HEK293T (cell line): ENCODE measurements around the gene ERVH48-1.

ENCODE experiments used
- CTCF ChIA-PET: fragments of 350-600 bp; formaldehyde crosslinking; extraction: SDS; loops from one replicate; lab custom pipeline; 2021; ENCODE audit warnings: antibody characterized with exemption, inconsistent platforms; lab: Yijun Ruan, JAX
- POLR2A ChIA-PET: fragments of 350-600 bp; formaldehyde crosslinking; extraction: SDS; loops from one replicate; lab custom pipeline; 2020; ENCODE audit warnings: antibody characterized with exemption, inconsistent platforms; lab: Yijun Ruan, JAX
- DNase-seq: peaks from one replicate; pipeline ENCODE4 v3.0.0; 2012; ENCODE audit warnings: mixed read lengths; ENCODE audit errors: extremely low spot score
- ARNT ChIP-seq: fragments of 450-650 bp; IDR thresholded peaks from 2 replicates; pipeline ENCODE4 v1.6.1; 2017; ENCODE audit warnings: mild to moderate bottlenecking
- BHLHE40 ChIP-seq: fragments of 450-650 bp; IDR thresholded peaks from 2 replicates; pipeline ENCODE4 v1.6.1; 2016; ENCODE audit warnings: mild to moderate bottlenecking, moderate library complexity, borderline replicate concordance
- CTBP1 ChIP-seq: fragments of 450-650 bp; IDR thresholded peaks from 2 replicates; pipeline ENCODE4 v1.6.1; 2016; ENCODE audit warnings: borderline replicate concordance
- ELF4 ChIP-seq: fragments of 450-650 bp; IDR thresholded peaks from 2 replicates; pipeline ENCODE4 v1.6.1; 2017; ENCODE audit warnings: antibody characterized with exemption
- FOXA1 ChIP-seq: fragments of 450-650 bp; IDR thresholded peaks from 2 replicates; pipeline ENCODE4 v1.6.1; 2016; ENCODE audit warnings: mild to moderate bottlenecking
- FOXK2 ChIP-seq: fragments of 450-650 bp; IDR thresholded peaks from 2 replicates; pipeline ENCODE4 v1.6.1; 2016; ENCODE audit warnings: mild to moderate bottlenecking
- FOXM1 ChIP-seq: fragments of 450-650 bp; IDR thresholded peaks from 2 replicates; pipeline ENCODE4 v1.6.1; 2017; ENCODE audit warnings: mild to moderate bottlenecking, borderline replicate concordance
- HDGF ChIP-seq: fragments of 450-650 bp; IDR thresholded peaks from 2 replicates; pipeline ENCODE4 v1.6.1; 2017; ENCODE audit warnings: antibody characterized with exemption, borderline replicate concordance
- L3MBTL2 ChIP-seq: fragments of 450-650 bp; conservative IDR thresholded peaks from 2 replicates; pipeline ENCODE4 v1.6.1; 2016; ENCODE audit warnings: mild to moderate bottlenecking
- LEF1 ChIP-seq: fragments of 450-650 bp; IDR thresholded peaks from 2 replicates; pipeline ENCODE4 v1.6.1; 2017; ENCODE audit warnings: mild to moderate bottlenecking, borderline replicate concordance
- NFRKB ChIP-seq: fragments of 450-650 bp; IDR thresholded peaks from 2 replicates; pipeline ENCODE4 v1.6.1; 2016; ENCODE audit warnings: mild to moderate bottlenecking, moderate library complexity
- SP1 ChIP-seq: fragments of 450-650 bp; IDR thresholded peaks from 2 replicates; pipeline ENCODE4 v1.6.1; 2017
- SUZ12 ChIP-seq: fragments of 450-650 bp; IDR thresholded peaks from 2 replicates; pipeline ENCODE4 v1.6.1; 2016; ENCODE audit warnings: mild to moderate bottlenecking
- TARDBP ChIP-seq: fragments of 450-650 bp; IDR thresholded peaks from 2 replicates; pipeline ENCODE4 v1.6.1; 2016
- ZNF384 ChIP-seq: fragments of 450-650 bp; IDR thresholded peaks from 2 replicates; pipeline ENCODE4 v1.6.1; 2016
- TF ChIP-seq, protein P1 (sequence below): fragments of 450-650 bp; IDR thresholded peaks from 2 replicates; pipeline ENCODE4 v1.6.1; 2016

ERVH48-1 gene

DNA sequence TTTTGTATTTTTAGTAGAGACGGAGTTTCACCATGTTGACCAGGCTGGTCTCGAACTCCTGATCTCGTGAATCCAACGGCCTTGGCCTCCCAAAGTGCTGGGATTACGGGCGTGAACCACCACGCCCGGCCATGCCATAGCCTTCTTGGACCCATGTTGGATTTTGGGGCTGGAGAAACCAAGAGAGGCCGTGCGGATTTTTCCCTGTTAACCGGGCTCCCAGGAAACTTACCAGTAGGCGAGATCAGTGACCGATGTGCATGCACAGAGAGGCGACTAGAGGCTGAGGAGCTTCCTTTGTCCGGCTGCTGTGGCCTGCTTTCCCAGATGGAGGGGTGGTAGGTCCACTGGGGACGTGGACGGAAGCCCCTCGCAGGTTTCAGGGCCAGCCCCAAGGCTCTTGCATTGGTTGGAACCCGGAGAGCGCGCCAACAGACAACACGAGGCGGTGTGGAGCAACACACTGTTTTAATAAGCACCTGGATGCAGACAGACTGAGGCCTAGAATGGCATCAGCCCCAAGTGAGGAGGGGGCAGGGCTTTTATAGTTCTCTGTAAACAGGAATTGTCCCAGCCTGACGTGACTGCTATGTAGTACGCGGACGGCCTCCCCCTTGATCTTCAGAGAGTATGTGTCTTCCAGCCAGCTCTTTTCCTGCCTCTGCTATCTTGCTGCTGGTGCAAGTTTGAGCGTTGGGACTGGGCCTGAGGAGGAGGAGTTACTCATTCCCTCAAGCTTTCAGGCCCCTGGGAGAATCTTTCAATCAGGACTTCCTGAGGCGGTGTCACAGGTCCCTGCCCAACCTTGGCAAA, at the start of gene ERVH48-1:
Gene ERVH48-1 (minus strand): TSS at position 517 of the 813 bp plus-strand sequence. CDS start 6,624 bp downstream, outside the sequence.
- TF ChIP-seq NFRKB (no peak), LEF1 (no peak), SUZ12 (no peak), HDGF (no peak), CTBP1 (no peak), TARDBP (no peak)
- CTCF ChIA-PET = no interaction called here
- POLR2A ChIA-PET = no interaction called here
- no peak for DNase-seq

DNA sequence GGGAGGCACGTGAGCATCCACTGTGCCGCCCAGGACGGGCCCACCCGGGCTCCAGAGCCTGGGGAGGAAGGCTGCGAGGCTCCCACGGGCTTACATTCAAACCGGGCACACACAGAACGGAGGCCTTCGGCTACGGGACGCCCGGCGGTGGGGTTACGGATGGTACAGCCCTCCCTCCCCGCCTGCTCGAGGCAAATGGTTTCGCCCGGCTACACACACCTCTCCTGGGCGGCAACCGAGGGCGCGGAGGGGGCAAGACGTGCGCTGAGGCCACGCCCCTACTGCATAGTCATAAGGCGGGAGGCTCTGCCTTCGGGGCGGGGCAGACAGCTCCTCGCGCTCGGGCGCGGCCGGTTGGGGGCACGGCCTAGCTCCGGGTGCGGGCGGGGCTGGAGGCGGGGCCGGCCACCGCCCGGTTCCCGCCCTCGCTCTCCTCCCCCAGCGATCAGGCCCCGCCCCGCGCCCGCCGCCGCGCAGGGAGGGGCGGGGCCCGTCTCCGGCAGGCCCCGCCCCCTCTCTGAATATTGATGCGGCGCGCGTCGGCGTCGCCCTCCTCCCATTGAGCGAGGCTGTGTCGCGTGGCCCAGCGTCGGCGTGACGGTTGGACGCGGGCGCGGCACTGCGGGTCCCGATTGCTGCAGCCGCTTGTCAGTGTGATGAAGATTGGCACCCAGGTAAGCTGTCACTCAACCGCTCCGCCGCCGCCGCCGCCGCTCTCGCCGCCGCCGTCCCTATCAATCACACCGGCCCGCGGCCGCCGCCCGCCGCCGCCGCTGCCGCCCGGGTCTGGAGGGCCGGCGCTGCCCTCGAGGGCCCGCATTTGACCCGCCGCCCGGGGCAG, 48.8 kb upstream of the ERVH48-1 start, which contains the start of gene PKNOX1:
Gene PKNOX1 (plus strand): TSS at position 572 of the 841 bp plus-strand sequence. CDS start 29,820 bp downstream, outside the sequence.
- TF ChIP-seq, protein P1, sequence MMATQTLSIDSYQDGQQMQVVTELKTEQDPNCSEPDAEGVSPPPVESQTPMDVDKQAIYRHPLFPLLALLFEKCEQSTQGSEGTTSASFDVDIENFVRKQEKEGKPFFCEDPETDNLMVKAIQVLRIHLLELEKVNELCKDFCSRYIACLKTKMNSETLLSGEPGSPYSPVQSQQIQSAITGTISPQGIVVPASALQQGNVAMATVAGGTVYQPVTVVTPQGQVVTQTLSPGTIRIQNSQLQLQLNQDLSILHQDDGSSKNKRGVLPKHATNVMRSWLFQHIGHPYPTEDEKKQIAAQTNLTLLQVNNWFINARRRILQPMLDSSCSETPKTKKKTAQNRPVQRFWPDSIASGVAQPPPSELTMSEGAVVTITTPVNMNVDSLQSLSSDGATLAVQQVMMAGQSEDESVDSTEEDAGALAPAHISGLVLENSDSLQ = peak; percentile 100
- TF ChIP-seq SP1 (no peak), LEF1 (peak; percentile 64; the same call in 1 of the 2 replicates), ELF4 (no peak), L3MBTL2 (peak; percentile 95), BHLHE40 (peak; percentile 92), CTBP1 (no peak), FOXK2 (no peak)
- DNase-seq = peak; percentile 100
- ChIA-PET CTCF (no interaction called here), POLR2A (interaction anchor here (0.7 to 1.0 kb wide), 5 partner anchors 9 to 23 kb away, joined by 3 to 5 read pairs (median 3); no protein-coding TSS in a partner anchor)

DNA sequence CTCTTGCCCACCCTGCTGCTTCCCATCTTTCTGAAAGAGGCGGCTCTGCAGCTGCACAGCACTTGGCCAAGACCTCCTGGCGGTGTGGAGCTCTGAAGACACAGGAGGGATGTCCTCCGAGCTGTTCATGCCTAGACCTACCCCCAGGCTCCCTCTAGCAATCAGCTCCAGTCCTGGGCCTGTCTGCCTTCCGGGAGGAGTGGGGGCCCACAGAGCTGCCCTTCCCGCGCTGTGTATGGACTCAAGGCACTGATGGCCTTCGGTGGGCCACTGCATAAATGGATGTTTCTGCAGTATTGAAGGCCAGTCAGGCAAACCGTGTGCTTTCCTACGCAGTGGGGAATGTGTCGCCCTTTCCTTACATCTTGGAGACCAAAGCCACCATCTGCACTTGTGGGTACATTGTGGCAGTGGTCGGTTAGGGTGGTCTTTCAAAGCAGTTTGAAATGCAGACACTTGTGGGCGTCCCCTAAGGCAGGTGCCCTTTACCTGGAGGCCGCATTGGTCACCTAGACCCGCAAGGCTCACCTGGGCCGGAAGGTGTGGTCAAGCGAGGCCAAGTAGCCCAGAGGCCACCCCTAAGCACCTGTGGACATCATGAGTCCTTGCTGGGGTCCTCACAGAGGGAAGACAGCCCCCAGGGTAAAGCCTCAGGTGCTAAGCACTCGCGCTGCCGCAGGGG, 48.0 kb upstream of the ERVH48-1 start:
- CTCF ChIA-PET = interaction anchor here (0.7 kb wide), 1 partner anchor 42 kb away, joined by 3 read pairs; no protein-coding TSS in a partner anchor
- TF ChIP-seq TARDBP (no peak), ELF4 (no peak), FOXM1 (no peak), FOXK2 (no peak), BHLHE40 (no peak), SUZ12 (no peak), FOXA1 (no peak), LEF1 (no peak), CTBP1 (no peak), SP1 (no peak), ZNF384 (no peak), L3MBTL2 (no peak)

DNA sequence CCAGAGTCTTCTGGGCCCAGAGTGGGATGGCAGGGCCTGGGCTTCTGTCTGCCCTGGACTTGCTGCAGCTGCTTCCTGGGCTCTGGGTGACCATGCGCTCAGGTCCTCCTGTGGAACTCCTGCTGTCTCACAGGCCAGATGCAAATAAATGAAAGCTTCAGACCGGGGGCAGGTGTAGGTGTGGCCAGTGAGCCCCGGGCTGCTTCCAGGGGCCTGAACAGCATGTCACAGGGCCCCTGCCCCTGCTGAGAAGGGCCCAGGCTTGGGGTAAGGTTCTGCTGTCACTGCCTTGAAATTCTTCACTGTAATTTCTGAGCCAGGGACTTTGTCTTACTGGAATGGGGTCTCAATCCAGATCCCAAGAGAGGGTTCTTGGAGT, 46.5 kb upstream of the ERVH48-1 start:
- POLR2A ChIA-PET = interaction anchor here (1.1 kb wide), 1 partner anchor 9 kb away, joined by 3 read pairs; no protein-coding TSS in a partner anchor
- CTCF ChIA-PET = no interaction called here
- no peak for DNase-seq
- TF ChIP-seq FOXM1 = no peak
- TF ChIP-seq SUZ12 = no peak
- no peak for TF ChIP-seq FOXA1
- TF ChIP-seq HDGF = no peak
- no peak for TF ChIP-seq BHLHE40
- TF ChIP-seq ZNF384 = no peak
- TF ChIP-seq, protein P1 = no peak

More for the DNA sequence above, 48.0 kb upstream of the ERVH48-1 start:
- DNase-seq = no peak
- POLR2A ChIA-PET = interaction anchor here (0.9 to 1.0 kb wide), 3 partner anchors 11 to 24 kb away, joined by 3 to 4 read pairs (median 3); no protein-coding TSS in a partner anchor

DNA sequence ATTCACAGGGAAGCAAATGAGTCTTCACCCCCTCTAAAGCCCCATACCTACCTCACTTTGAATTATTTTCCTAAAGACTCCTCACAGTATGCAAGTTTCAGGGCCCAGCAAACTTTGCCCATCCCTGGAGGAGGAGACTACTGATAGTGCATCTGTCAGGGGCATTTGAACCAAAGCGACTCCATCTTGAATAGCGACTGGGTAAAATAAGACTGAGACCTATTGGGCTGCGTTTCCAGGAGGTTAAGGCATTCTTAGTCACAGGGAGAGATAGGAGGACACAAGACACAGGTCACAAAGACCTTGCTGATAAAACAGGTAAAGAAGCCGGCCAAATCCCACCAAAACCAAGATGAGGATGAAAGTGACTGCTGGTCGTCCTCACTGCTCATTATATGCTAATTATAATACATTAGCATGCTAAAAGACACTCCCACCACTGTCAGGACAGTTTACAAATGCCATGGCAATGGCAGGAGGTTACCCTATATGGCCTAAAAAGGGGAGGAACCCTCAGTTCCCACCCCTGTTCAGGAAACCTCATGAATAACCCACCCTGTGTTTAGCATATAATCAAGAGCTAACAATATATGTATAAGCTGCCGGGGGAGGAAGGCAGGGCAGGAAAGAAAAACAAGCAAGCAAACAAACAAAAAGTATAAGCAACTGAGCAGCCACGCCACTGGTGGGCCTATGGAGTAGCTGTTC, 45.7 kb upstream of the ERVH48-1 start:
- CTCF ChIA-PET = no interaction called here
- TF ChIP-seq ZNF384 = no peak
- TF ChIP-seq FOXM1 = no peak
- TF ChIP-seq FOXK2 = no peak
- TF ChIP-seq ARNT = no peak
- no peak for TF ChIP-seq LEF1
- TF ChIP-seq FOXA1 = no peak
- TF ChIP-seq SUZ12 = no peak
- TF ChIP-seq HDGF = no peak
- TF ChIP-seq NFRKB = no peak
- TF ChIP-seq L3MBTL2 = no peak
- POLR2A ChIA-PET = interaction anchor here (1.1 kb wide), 1 partner anchor 8 kb away, joined by 3 read pairs; no protein-coding TSS in a partner anchor
- no peak for DNase-seq
